OCI-LY3 (cell line): ENCODE results near the gene GJD4.

ENCODE experiments used
- H2AFZ ChIP-seq: fragments of 200-600, 300-600 bp; shearing (Covaris generic); 2 replicates; pipeline ENCODE4 v1.6.0; 2014; ENCODE audit warnings: antibody characterized with exemption, low read depth, low read length
- H3K27ac ChIP-seq: fragments of 200-600, 300-600 bp; sonication (generic); 2 replicates; pipeline ENCODE4 v1.5.1; 2014; ENCODE audit warnings: mild to moderate bottlenecking, low read length, moderate library complexity, mixed read lengths
- H3K27me3 ChIP-seq: fragments of 200-600, 300-600 bp; sonication (generic); 2 replicates; pipeline ENCODE4 v1.6.1; 2014; ENCODE audit warnings: low read depth, low read length, mixed read lengths
- H3K36me3 ChIP-seq: fragments of 200-600, 300-600 bp; sonication (generic); replicated peaks from 2 replicates; pipeline ENCODE3; 2014; ENCODE audit warnings: low read depth, low read length, mixed read lengths
- H3K4me1 ChIP-seq: fragments of 300-600, 200-600 bp; sonication (generic); 2 replicates; pipeline ENCODE4 v1.6.1; 2014; ENCODE audit warnings: low read length, mixed read lengths
- H3K4me2 ChIP-seq: fragments of 200-600, 300-600 bp; sonication (generic); 2 replicates; pipeline ENCODE4 v1.6.1; 2014; ENCODE audit warnings: low read length, mixed read lengths
- H3K4me3 ChIP-seq: fragments of 300-600, 200-600 bp; sonication (generic); 2 replicates; pipeline ENCODE4 v1.5.1; 2014; ENCODE audit warnings: antibody characterized with exemption, mild to moderate bottlenecking, low read length, moderate library complexity
- H3K79me2 ChIP-seq: fragments of 300-600, 200-600 bp; shearing (Covaris generic); 2 replicates; pipeline ENCODE4 v1.6.1; 2014; ENCODE audit warnings: mild to moderate bottlenecking, low read length, mixed read lengths
- H3K9ac ChIP-seq: fragments of 300-600, 200-600 bp; shearing (Covaris generic); 2 replicates; pipeline ENCODE4 v1.6.0; 2014; ENCODE audit warnings: mild to moderate bottlenecking, low read length, moderate library complexity
- H3K9me3 ChIP-seq: fragments of 200-600, 300-600 bp; shearing (Covaris generic); 2 replicates; pipeline ENCODE4 v1.6.1; 2014; ENCODE audit warnings: low read length, mixed read lengths; ENCODE audit not compliant: insufficient read depth
- H4K20me1 ChIP-seq: fragments of 200-600, 300-600 bp; sonication (generic); 2 replicates; pipeline ENCODE4 v1.6.1; 2016; ENCODE audit warnings: low read length, mixed read lengths; ENCODE audit not compliant: insufficient read depth
- CTCF ChIP-seq: fragments of 200-600, 300-600 bp; sonication (generic); IDR thresholded peaks from 2 replicates; pipeline ENCODE4 v1.5.1; 2014; ENCODE audit warnings: antibody characterized with exemption, low read length, low read depth
- EZH2phosphoT487 ChIP-seq: fragments of 200-600 bp; shearing (Covaris generic); IDR thresholded peaks from 2 replicates; pipeline ENCODE4 v1.6.1; 2018; ENCODE audit warnings: antibody characterized with exemption, mixed run types, low read depth

The GJD4 gene

DNA sequence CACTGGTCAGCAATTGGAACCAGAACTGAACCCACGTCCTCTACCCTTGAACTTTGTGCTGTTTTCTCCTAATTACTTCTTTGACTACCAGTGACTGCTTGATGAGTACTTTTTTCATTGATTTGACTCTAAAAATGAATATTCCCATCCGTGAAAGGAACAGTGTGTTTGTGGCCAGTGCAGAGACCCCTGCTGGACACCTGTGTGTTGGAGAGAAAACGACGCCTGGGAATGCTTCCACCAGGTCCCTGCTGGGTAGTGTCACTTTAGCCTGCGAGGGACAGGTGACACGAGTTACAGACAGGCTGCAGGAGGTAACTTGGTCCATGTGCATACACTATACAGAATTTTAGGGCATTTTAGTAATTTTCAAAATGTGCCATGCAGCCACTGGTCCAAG lies 6.8 kb upstream of the GJD4 start:
- H3K4me1 ChIP-seq = peaks cover 6% of the 10 kb centered on the region; the same call in 1 of the 2 replicates
- no peak overlapping the region for H3K9ac ChIP-seq
- H3K4me3 ChIP-seq = no peak overlapping the region
- H3K4me2 ChIP-seq = no peak overlapping the region
- H2AFZ ChIP-seq = no peak overlapping the region
- H3K27ac ChIP-seq = no peak overlapping the region
- no peaks in the 10 kb centered on the region for H3K27me3 ChIP-seq
- no peaks in the 10 kb centered on the region for H4K20me1 ChIP-seq
- H3K36me3 ChIP-seq = no peaks in the 10 kb centered on the region
- no peaks in the 10 kb centered on the region for H3K9me3 ChIP-seq
- TF ChIP-seq EZH2phosphoT487 = no peak
- TF ChIP-seq CTCF = peak; percentile 14; the same call in 1 of the 2 replicates
- no peaks in the 10 kb centered on the region for H3K79me2 ChIP-seq

DNA sequence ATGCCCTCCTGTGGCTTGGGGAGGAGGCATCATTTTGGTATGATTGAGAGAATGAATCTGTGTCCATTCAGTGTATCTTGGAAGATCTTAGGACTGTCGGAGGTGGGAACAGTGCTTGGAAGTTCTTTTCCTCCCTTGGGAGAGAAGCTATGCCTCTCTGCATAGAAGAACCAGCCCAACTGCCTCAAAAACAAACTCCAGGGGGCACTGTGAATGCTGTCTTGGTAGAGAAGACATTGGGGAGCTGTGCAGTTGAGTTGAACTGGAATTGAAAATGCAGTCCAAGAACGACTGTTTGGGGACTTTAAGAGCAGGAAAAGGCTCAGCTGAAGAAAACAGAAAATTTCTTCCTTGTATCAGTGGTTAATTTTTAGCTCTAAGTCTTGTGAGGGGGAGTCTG lies 4.9 kb upstream of the GJD4 start:
- no peaks in the 10 kb centered on the region for H3K4me1 ChIP-seq
- TF ChIP-seq EZH2phosphoT487 = no peak
- TF ChIP-seq CTCF = peak; percentile 3; the same call in 1 of the 2 replicates
- H3K4me2 ChIP-seq = no peak overlapping the region

DNA sequence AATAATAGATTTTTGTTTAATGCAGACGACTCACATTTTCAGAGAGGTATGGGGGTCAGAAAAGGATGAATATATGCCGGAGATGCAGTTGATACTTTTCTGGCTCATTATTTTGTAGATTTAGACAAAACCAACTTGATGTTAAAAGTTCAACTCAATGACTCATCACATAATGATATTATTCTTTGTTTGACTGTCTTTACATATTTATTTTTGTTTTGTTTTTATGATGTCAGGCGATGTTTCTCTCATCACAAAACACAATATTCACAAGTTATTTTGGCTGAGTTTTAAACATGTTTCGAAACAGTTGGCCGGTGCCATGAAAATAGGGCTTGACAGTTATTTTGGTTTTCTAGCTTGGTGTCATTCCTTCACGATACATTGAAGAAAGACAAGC lies 1.3 kb downstream of the GJD4 start:
- no peaks in the 10 kb centered on the region for H3K4me1 ChIP-seq
- no peaks in the 10 kb centered on the region for H4K20me1 ChIP-seq
- H3K36me3 ChIP-seq = no peaks in the 10 kb centered on the region
- H3K9me3 ChIP-seq = no peaks in the 10 kb centered on the region
- no peak overlapping the region for H2AFZ ChIP-seq
- TF ChIP-seq CTCF (no peak), EZH2phosphoT487 (no peak)
- H3K4me2 ChIP-seq = no peak overlapping the region
- no peaks in the 10 kb centered on the region for H3K27me3 ChIP-seq
- no peaks in the 10 kb centered on the region for H3K79me2 ChIP-seq
- H3K27ac ChIP-seq = no peak overlapping the region
- H3K4me3 ChIP-seq = no peak overlapping the region
- no peak overlapping the region for H3K9ac ChIP-seq

More for the DNA sequence above, 4.9 kb upstream of the GJD4 start:
- Histone ChIP-seq H3K9me3 (no peaks in the 10 kb centered on the region), H3K27ac (no peak overlapping the region), H3K27me3 (no peaks in the 10 kb centered on the region), H3K9ac (no peak overlapping the region), H4K20me1 (no peaks in the 10 kb centered on the region), H3K36me3 (no peaks in the 10 kb centered on the region), H3K4me3 (no peak overlapping the region), H2AFZ (no peak overlapping the region), H3K79me2 (no peaks in the 10 kb centered on the region)

DNA sequence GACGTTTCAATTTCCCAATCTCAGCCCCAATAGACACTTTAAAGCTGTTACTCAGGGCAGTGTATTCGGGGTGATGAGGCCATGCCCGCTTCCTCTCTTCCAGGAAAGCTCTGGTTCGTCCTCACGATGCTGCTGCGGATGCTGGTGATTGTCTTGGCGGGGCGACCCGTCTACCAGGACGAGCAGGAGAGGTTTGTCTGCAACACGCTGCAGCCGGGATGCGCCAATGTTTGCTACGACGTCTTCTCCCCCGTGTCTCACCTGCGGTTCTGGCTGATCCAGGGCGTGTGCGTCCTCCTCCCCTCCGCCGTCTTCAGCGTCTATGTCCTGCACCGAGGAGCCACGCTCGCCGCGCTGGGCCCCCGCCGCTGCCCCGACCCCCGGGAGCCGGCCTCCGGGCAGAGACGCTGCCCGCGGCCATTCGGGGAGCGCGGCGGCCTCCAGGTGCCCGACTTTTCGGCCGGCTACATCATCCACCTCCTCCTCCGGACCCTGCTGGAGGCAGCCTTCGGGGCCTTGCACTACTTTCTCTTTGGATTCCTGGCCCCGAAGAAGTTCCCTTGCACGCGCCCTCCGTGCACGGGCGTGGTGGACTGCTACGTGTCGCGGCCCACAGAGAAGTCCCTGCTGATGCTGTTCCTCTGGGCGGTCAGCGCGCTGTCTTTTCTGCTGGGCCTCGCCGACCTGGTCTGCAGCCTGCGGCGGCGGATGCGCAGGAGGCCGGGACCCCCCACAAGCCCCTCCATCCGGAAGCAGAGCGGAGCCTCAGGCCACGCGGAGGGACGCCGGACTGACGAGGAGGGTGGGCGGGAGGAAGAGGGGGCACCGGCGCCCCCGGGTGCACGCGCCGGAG lies 2.6 kb downstream of the GJD4 start:
- no peak overlapping the region for H3K4me2 ChIP-seq
- no peaks in the 10 kb centered on the region for H3K4me1 ChIP-seq
- no peak for TF ChIP-seq EZH2phosphoT487
- no peak for TF ChIP-seq CTCF
- no peaks in the 10 kb centered on the region for H3K9me3 ChIP-seq
- H3K4me3 ChIP-seq = no peak overlapping the region
- H2AFZ ChIP-seq = no peak overlapping the region
- no peaks in the 10 kb centered on the region for H3K36me3 ChIP-seq
- no peaks in the 10 kb centered on the region for H3K27me3 ChIP-seq
- no peaks in the 10 kb centered on the region for H4K20me1 ChIP-seq
- no peaks in the 10 kb centered on the region for H3K79me2 ChIP-seq
- no peak overlapping the region for H3K27ac ChIP-seq
- H3K9ac ChIP-seq = no peak overlapping the region
